ENCODE results near the gene TH.
A peak's percentile ranks its signal among the peaks of the same experiment; 100 is the strongest.

Gene TH

DNA sequence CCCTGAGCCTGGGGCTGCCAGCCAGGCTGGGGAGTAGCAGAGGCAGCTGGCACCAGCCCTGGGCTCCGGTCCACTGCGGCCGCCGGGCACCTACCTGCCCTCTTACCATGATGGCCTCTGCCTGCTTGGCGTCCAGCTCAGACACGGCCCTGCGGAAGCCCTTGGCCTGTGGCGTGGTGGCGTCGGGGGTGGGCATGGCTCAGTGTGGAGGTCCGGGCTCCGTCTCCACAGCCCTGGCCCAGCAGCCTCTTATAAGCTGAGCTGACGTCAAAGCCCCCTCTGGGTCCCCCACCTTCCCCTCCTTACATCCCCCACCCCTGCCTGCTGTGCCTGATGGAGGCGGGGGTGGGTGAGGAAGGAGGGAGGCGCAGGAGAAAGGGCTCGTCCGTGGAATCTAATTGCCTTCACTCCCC is at the start of gene TH:
Gene TH, minus strand, starts transcription at position 225 of the 413 bp plus-strand sequence. Its CDS starts 29 bp downstream, at position 196.
- no peak for DNase-seq

DNA sequence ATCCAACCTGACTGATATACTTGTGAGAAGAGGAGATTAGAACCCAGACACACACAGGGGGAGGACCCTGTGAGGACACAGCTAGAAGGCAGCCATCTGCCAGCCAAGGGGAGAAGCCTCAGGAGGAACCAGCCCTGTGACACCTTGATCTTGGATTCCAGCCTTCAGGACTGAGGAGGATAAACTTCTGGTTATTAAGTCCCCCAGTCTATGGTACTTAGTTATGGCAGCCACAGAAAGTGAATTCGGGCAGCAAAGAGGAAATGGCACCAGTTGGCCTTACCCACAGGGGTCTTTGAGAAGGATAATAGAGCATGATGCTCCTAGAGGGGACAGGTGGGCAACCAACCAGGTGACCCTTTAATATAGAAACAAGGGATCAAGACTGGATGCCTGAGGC is 49.4 kb upstream of the TH start:
- DNase-seq: no peak

DNA sequence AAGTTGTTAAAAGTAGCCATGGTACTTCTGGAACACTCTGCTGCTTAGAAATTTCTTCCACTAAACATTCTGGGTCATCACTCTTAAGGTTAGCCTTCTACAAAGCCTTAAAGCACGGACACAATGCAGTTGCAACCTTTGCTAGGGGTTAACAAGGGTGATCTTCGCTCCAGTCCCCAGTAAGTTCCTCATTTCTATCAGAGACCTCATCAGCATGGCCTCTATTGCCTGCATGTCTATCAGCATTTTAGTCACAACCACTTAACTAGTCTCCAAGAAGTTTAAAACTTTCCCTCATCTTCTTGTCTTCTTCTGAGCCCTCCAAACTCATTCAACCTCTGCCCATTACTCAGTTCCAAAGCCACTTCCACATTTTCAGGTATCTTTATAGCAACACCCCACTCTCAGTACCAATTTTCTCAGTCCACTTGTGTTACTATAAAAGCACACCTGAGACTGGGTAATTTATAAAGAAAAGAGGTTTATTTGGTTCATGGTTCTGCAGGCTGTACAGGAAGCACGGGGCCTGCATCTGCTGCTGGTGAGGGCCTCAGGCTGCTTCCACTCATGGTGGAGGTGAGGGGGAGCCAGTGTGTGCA is 48.7 kb upstream of the TH start:
- DNase-seq: no peak

DNA sequence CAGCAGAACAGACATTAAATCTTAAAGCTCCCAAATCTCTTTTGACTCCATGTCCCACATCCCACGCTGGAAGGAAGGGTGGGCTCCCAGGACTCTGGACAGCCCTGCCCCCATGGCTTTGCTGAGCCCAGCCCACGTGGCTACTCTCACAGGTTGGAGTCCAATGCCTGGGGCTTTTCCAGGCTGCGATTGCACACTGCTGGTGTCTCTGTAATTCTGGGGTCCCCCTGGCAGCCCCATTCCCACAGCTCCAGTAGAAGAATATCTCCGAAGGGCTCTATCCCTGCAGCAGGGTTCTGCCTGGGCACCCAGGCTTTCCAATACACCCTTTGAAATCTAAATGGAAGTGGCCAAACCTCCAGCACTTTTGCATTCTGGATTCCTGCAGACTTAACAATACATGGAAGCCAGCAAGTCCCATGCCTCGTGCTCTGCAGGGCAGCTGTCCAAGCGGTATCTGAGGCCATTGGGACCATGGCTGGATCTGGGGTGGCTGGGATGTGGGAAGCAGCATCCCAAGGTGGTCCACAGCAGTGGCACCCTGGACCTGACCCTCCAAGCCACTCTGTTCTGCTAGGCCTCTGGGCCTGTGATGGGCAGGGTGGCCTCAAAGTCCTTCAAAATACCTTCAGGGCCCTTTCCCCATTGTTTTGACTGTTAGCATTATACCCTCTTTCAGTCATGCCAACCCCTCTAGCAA is 47.9 kb upstream of the TH start:
- no peak for DNase-seq

DNA sequence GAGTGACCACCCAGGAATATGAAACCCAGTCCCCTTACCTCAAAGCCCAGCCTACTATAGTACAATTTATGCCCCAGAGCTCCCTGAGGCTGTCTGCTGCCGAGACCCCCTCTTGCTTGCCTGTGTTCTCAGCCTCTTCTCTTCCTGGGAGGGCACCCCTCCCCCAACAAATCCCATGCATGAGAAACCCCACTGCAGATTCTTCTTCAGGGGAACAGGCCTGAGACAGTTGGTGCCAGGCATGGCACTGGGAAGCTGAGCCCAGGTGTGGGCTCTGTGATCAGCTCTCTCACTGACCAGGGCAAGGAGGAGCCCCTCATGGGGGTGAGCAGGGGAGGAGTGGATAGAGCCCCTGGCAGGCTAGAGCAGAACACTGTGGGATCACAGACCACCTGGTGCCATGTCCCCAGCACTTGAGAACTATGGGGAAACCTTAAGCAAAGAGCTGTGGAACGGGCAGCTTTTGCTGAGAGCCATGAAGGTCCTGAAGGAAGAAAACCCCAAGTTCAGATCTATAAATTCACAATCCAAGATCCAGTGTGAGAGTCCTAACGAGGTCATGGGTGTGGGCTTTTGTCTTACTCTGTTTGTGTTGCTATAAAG is 46.5 kb upstream of the TH start:
- no peak for DNase-seq

DNA sequence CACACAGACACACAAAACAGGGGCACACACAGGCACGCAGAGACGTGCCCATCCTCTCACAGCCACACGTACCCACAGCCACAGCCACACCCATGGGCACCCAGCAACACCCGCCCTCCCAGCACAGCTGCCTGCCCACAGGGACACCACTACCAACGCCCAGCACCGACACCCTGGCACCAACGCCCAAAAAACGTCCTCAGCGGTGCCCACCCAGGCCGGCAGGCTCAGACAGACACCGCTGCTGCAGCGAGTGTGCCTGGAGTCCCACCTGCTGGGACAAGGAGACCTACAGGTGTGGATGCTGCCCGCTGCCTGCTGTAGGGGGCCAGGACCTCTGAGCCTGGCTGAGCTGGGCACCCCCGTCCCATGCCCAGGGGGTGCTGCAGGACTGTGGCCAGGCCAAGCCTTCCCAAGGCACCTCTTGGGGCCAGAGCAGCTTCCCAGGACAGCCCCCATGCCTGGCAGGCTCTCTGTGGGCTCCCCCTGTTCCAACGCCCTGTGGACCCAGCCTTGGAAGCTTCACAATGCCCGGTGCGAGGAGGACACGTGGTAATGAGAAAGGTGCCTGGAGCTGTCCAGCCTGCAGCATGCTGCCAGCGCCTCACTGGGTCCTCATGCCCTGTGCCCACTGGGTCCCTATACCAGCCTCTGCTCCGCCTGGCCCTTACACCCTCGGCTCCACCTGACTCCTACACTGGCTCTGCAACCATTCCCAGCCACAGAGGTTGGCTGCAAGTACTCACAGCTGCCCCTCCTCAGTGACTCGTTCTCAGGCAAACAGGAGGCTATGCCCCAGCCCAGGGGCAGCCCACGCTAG is 45.8 kb upstream of the TH start:
- DNase-seq: no peak

DNA sequence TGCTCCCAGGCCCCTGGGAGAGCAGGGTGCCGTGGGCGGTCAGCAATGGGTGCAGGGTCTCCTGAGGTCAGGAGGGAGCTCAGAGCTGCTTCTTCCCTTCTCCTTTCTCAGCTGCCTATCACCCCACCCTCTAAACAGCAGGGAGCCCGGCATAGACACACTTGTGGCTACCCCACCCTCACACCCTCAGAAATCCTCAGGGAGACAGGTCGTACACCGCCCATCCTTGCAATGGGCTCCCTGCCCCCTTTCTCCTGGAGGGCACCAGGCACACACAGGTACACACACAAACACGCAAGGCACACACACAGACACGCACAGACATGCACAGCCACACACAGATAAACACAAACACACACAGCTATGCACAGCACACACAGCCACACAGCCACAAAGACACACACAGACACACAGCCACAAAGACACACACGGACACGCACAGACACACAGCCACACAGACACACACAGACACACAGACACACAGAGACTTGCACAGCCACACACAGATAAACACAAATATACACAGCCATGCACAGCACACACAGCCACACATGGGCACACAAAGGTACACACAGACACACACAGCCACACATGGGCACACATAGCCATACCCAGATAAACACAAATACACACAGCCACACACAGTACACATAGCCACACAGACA is 44.9 kb upstream of the TH start:
- no peak for DNase-seq

DNA sequence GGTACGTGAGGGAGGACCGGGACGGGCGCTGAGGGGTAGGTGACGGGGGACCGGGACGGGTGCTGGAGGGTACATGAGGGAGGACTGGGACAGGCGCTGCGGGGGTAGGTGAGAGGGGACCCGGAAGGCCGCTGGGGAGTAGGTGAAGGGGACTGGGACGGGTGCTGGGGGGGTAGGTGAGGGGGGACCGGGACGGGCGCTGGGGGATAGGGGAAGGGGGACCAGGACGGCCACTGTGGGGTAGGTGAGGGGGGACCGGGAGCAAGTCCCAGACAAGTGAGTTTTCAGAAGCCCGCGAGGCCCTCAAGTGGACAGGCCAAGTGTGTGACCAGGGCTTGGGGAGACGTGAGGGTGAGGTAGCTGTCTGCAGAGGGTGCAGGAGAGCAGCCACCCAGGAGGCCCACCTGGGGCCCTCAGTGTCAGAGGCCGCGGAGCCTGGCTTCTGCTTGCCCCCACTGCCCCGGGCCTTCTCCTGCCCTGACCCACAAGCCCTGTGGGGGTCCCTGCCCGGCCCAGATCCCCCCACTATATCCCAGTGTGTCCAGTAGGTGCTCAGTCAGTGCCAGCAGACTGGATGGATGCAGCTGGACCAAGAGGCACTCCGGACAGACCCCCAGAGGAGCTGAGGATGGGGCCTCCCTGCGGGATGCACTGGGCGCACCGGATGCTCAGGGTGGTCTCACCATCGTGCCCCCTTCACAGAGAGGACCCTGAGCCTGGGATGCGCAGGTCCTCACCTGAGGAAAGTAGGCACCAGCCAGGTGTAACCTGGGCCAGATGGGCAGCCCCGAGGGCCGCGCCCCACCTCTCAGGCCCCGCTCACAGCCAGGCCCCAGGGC is 44.2 kb upstream of the TH start:
- no peak for DNase-seq

DNA sequence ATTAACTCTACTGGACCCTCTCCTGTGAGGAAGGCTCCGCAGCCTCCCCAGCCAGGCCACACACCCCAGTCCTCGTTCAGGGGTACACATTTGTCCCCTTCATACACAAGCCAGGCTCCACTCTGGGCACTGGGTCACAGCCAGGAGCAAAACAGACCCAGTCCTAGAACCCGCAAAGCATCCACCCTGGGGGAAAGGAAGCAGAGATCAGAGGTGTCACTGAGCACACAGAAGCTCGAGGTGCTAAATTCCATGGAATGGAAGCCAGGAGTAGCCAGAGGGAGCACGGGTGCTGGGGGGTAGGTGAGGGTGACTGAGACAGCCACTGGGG is 43.6 kb upstream of the TH start:
- no peak for DNase-seq

DNA sequence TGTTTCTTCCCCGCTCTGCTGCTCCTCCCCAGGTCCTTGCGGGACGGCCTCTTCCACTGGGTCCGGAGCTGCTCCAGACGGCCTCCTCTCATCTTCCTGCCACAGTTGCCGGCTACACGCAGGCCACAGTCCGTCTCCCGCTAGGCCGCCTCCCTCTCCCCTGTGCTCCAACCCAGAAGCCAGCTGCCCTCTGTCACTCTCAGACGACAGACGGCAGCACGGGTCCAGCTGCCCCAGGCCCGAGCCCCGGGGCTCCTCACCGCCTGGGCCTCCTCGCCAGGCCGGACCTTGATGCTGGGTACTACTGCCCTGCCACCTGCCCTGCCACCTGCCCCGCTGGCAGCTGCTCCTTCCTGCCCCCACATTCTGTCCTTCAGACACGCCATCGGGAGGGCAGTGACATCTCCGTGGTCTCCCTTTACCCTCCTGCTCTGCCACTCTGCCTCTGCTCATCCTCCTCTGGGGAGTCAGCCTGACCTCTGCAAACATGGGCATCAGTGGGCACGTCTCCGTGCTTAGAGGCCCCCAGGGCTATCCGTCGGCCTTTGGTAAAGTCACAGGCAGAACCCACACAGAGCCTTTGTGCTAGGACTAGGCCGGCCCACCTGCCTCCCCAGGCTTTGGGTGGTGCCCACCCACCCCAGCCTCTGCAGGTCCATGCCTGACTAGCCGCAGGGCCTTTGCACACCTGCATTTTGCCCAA is 43.1 kb upstream of the TH start:
- DNase-seq: no peak

DNA sequence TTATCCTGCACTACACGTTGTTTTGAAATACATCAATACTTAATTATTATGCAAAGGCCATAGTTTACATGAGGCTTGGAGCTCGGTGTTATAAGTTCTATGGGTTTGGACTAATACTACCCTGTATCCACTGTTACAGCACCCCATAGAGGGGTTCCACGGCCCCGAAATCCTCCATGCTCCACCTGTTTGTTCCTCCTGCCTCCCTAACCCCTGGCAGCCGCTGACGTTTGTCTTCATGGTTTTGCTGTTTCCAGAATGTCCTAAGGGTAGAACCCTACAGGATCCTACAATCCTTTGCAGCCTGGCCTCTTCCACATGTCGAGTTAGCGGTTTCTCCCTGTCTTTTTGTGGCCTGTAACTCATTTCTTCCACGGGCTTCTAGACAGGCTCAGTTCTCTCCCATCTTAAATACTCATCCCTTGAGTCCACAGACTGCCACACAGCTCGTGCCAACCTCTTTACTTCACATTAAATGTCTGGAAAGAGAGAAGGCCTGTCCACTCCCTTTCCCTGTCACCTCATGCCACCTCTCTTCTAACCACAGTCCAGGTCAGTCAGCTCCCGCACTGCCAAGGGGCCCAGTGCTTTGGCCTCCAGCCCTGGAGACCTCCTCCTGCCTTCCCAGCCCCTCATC is 42.4 kb upstream of the TH start:
- DNase-seq: no peak

DNA sequence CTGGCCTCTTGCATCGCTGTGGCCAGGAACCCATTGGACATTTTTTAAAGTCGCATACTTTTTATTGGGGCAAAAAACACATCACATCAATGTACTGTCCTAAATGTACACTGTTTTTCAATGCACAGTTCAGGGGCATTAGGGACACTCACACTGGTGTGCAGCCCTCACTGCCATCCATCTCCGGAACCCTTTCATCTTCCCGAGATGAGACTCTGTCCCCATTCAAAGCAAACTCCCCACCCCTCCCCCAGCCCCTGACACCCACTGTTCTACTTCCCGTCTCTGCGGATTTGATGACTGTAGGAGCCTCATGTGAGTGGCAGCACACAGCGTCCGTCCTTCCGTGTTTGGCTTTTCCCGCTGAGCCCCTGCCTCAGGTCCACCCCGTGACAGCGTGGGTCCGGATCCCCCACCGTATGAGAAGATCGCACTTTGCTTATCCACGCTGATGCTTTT is 41.8 kb upstream of the TH start:
- no peak for DNase-seq

DNA sequence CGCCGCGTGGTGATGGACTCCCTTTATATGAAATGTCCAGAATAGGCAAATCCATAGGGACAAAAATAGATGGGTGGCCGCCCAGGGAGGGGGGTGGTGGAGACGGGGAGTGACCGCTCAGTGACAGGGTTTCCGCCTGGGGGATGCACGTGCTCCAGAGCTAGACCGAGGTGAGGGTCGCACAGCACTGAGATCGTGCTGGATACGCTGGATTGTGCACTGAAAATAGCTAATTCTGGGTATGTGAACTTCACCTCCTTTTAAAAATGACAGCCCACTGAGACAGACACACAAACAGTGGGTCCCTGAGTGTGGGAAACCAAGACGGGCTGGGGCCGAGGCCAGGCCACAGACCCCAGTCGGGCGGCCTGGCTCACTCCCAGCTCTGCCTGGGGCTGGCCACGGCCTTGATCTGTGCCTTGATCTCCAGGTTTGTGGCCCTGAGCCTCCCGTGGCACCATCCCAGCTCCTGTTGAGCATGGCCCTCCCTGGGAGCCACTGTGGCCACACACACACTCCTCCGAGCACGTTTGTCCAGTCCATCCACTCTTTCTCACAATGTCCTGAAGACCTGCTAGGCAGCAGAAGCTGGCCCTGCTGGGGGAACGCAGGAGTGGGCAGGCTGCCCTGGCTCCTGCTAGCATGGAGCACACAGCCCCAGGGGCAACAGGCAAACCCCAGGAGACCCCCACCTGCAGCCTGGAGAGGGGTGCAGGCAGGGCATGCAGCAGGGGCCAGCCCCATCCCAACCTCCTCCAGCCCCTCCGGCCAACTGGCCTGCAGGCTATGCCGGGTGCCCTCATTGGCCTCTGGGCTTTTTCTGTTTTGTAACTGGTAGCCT is 41.0 kb upstream of the TH start:
- DNase-seq: no peak

DNA sequence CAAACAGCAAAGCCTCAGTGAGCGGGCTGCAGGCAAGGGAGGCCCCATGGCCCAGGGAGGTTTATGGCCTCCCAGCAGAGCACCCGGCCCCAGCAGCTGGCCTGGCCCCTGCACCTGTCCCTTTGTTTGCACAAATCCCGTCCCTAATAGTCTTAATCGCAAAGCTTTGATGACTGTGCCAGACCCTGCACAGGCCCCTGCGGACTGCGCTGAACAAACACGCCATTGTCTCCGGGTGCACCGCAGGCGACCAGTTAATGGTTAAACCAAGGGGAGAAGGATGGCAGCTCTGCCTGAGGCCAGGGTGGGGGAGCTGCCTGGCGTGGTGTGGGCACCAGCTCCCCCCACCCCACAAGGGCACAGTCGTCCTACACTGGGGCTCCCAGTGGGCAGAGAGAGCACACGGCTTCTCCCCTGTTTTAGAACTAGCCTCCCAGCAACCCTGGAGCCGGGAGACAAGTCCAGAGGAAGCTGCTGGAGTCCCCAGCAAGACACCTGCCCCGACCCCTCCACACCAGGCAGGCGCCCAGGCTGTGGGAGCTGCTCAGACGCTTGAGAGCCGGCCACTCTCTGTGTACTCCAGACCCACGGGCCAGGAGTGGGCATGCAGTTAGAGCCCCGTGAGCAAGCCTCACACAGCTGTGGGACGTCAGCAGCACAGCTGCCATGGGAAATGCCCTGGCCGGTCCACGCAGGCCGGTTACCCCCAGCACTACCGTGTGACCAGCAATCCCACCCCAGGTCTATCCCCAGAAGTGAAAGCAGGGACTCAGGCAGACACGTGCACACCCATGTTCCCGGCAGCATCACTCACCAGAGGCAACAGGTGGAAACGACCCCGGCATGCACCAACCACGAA is 39.7 kb upstream of the TH start:
- DNase-seq: no peak

DNA sequence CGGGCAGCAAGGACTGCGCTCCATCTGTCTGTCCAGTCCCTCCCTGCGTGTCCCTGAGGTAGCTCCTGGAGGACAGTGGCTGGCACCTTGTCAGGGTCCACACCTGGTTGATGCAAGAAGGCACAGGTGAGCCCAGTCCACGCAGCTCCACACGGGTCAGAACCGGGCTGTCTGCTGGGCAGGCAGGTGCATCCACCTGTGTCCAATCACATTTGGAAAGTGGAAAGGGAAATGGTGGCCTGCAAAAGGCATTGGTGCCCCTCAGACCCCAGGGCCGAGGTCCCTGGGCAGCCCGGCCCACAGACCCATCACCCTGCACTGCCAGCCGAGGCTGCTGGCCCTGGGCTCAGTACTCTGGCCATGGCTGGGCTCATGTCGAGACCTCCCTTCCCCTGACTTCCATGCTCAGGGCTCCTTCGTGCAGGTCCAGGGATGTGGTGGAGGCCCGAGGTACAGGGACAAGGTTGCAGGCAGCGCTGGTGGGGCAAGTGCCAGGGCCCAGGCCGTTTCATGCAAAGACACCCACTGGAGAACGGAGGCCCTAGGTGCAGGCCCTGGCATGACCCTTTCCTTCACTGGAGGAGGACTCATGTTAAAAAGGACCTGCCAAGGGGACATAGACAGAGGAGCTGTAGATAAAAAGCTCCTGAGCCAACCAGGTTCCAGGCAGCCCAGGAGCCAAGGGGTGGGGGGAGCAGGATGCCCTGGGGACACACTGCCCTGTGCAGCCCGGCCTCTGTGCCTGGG is 38.9 kb upstream of the TH start:
- DNase-seq: no peak

DNA sequence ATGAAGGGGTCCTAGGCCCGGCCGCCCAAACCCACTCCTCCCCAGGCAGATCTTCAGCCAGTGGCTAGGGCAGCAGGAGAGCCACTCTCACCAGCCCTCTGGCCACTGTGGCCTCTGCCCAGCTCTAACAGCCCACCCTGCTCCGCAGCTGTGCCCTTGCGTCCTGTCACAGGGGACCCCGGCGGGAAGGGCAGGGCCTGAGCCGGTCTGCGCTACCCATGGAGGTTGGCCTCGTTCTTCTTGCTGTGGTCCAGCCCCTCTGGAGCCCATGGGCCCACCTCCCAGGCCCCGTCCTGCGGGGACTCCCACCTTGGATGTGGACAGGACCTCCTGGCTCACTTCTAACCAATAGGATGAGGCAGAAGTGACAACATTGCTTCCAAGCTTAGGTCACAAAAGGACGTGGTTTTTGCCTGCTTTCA is 38.3 kb upstream of the TH start:
- DNase-seq: no peak

DNA sequence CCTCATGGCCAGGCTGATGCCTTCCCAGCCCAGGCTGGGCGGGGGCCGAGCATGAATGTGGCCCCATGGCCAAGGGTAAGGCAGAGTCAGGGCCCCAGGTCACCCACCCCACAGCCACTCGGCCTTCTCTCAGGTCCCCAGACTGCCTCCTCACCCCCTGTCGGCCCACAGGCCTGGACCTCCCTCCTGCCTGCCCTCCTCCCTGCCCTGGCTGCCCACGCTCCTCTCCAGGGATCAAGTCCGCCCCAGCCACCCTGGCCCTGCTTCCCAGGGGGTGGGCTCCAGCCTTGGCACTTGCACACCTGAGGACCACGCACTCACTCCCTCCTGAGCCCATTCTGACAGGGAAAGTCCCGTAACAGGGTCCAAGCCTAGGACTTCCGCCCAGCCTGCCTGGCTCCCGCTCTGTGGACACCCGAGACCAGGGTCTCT is 37.8 kb upstream of the TH start:
- DNase-seq: no peak

DNA sequence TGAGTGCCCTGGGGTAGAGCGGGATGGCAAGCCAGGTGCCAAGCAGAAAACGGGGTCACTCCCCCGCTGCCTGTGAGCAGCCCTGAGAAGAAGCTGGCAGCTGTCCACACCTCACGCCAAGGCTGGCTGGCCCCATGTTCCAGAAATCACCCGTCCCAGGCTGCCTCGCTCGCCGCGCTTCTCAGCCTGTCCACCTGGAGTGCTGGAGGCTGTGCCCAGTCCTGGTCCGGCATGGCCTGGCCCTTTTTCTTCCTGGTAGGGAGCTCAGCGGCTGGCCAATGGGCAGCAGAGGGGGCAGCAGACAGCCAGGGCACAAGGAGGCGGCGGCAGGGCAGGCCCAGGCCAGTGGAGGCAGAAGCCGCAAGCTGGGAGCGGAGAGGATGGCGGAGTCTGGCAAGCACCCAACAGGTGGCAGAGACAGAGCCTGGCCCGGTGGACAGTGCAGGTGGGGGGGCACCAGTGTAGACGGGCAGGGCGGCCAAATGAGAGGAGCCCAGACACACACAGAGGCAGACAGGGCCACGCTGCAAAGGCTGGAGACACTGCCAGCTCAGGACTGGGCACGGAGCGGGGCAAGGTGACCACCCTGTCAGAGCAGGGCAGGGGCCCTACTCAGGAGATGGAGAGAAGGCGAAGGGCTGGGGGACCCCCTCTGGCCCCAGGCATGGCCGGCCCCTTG is 37.2 kb upstream of the TH start:
- peak; percentile 7 for DNase-seq

Data from NCI-H226 (cell line).